KOPT-K1 (cell line): Measurements from ENCODE around the gene CECR2.

ENCODE experiments used
- H3K27ac ChIP-seq: fragments of 200-600 bp; sonication (generic); 2 replicates; pipeline ENCODE4 v1.5.1; 2016; ENCODE audit warnings: antibody characterized with exemption, mild to moderate bottlenecking, low read depth, low read length; ENCODE audit not compliant: poor library complexity, severe bottlenecking
- H3K36me3 ChIP-seq: fragments of 200-600 bp; sonication (generic); 2 replicates; pipeline ENCODE4 v1.5.1; 2017; ENCODE audit warnings: antibody characterized with exemption, mild to moderate bottlenecking, low read length, moderate library complexity; ENCODE audit not compliant: insufficient read depth
- H3K9me3 ChIP-seq: fragments of 200-600 bp; sonication (generic); 2 replicates; pipeline ENCODE4 v1.5.1; 2017; ENCODE audit warnings: antibody characterized with exemption, low read length, mild to moderate bottlenecking; ENCODE audit not compliant: insufficient read depth, poor library complexity, severe bottlenecking

Gene CECR2

DNA sequence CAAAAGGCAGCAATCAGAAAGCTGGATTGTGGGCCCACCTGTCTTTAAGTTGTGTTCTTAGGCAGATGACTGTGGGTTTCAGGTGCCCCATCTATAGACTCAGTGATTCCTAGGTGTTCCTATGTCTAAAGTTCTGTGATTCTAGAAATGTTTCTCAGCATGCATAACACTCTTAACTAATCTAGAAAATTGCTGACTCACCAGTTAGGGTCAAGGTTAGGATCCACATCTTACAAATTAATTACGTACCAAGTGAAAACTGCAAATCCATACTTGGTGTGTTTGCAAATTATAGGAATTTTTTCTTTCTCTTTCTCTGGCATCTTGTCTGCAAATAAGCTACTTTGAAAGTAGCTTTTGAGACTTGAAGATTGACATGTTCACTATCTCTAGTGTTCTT, 7.7 kb downstream of the CECR2 start:
- no peak overlapping the region for H3K27ac ChIP-seq
- no peaks in the 10 kb centered on the region for H3K9me3 ChIP-seq
- H3K36me3 ChIP-seq: no peaks in the 10 kb centered on the region

DNA sequence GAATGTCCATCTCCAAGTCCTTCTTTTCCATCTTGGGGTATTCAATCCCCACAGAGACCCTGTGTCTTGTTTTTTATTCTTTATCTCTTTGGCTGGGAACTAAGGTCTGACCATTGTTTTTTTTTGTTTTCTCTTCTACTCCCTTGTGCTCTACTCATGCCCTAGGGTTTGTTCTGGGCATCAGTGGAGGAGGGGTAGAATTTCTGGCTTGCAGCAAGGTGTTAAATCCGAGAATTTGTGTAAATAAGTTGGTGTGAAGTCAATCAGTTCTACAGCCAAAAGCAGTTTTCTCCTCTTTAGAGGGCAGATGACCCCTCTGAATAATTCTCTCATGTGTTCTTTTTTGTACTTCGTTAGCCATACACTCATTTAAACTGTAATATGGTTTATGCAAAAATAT, 10.7 kb downstream of the CECR2 start:
- Histone ChIP-seq H3K27ac (no peak overlapping the region), H3K36me3 (no peaks in the 10 kb centered on the region), H3K9me3 (peaks cover 7% of the 10 kb centered on the region)

DNA sequence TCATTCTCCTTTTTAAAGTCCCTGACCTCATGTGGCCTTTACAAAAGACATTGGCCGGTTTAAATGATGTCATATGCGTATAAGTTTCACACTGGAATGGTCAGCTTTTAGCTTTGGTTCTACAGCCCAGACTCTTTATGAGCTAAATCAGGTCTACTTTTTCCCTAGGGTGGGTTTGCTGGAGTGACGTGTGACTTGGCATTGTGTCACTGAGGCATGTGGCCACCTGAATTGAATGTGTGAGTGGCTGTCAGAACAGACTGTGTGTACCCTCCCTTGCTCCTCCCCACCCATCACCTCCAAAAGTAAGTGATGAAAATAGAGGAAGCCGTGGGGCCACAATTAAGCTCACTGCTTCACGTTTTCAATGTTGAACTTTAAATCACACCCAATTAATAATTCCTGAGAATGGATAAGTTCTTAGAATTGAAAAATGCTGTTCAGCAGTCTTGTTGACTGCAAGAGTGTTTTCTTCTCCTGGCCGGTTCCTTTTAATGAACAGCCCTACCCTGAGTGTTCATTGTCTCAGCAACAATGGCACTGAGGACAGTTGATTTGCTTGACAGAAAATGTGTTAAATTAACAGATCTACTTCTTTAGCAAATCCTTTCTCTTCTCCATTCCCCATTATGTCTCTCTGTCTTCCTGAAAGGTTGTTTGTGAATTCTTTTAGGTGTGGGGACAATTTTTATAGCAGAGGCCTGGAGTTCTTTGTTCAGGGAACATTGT, 11.3 kb downstream of the CECR2 start:
- no peak overlapping the region for H3K27ac ChIP-seq

DNA sequence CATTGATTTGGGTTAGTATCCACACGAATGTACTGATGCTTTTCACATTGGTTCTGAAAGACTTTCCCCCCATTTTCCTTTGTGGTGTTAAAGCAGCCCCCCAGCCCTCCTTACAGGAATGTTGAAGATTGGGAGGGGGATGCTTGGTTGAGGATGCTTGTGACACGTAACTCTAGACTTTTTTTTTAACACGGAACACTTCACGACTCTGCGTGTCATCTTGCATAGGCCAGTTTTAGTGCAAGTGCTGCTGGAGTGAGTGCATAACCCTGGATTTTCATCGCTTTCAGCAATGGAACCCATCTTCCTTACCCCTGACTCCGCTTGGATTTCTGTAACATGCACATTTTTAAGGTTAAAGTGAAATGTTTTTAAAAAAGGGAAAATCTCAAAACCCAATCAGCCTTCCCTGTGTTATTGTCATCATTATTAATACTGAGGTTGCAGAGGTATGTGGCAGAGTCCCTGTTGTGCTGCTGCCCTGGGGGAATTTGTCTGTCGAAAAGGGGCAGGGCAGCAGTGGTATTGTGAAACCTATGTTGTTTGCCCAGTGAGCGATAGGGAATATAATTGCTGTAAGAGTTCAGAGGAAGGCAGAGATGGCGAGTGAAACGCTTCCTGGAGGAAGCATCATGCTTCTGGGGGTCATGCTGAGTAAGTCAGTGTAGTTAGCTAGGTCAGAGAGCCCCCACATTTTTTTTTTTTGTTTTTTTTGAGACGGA, 12.1 kb downstream of the CECR2 start:
- H3K27ac ChIP-seq: no peak overlapping the region
- no peaks in the 10 kb centered on the region for H3K36me3 ChIP-seq
- peaks cover 7% of the 10 kb centered on the region for H3K9me3 ChIP-seq

More for the DNA sequence above, 11.3 kb downstream of the CECR2 start:
- H3K9me3 ChIP-seq: peaks cover 7% of the 10 kb centered on the region
- no peaks in the 10 kb centered on the region for H3K36me3 ChIP-seq

DNA sequence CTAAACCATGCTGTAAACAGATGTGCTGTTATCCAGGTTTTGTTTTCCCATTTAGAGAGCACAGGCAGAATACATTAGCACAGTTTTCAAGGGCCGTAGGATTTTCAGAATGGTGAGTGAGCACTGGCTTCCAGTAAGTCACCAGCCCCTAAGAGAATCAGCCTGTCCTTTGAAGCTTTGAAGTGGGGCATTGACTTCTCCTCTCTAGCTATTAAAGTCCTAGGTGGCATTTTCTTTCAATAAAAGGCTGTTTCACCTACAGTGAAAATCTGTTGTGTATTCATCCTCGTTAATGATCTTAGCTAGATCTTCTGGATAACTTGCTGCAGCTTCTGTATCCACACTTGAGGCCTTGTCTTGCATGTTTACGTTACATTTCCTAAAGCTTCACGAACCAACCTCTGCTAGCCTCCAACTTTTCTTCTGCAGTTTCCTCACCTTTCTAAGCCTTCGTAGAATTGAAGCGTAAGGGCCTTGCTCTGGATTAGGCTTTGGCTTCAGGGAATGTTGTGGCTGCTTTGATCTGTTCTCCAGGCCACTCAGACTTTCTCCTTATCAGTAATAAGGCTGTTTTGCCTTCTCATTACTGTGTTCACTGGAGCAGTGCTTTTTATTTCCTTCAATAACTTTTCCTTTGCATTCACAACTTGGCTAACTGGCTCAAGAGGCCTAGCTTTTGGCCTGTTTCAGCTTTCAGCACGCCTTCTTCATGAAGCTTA, 15.5 kb downstream of the CECR2 start:
- Histone ChIP-seq H3K27ac (no peak overlapping the region), H3K36me3 (no peaks in the 10 kb centered on the region), H3K9me3 (peaks cover 7% of the 10 kb centered on the region)

DNA sequence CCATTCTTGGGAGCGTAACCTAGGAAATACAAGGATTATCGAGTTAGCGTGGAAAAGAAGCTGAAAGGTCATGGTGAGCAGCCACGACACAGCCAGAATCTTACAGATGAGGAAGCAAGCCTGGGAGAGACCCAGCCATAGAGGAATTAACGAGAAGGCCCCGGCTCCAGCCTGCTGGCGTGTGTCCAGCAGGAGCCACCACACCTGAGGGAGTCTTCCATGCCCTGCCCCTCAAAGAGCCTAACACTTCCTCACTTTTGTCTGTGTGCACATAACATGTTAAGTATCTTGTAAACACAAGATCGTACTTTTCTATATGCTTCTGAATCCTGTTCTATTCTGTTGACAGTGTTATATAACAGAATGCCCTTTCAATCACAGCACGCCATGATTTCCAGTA, 18.1 kb downstream of the CECR2 start:
- Histone ChIP-seq H3K36me3 (no peaks in the 10 kb centered on the region), H3K27ac (no peak overlapping the region), H3K9me3 (peaks cover 7% of the 10 kb centered on the region)

DNA sequence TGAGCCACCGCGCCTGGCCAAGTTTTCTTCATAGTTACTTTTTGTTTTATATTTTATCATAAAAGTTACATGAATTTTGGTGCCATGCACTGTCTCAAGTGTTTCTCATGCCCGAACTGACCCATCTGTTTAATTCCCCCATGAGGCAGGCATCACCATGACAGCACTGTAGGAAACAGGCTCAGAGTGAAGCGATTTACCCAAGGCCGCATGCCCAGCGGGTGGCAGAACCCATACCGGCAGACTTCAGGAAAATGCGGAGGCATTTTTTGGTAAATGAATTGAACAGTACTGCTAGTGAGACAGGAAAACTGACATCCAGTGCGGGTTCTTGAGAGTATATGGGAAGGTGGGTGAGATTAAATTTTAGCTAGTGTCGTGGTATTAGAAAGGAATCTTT, 19.0 kb downstream of the CECR2 start:
- peaks cover 7% of the 10 kb centered on the region for H3K9me3 ChIP-seq
- H3K36me3 ChIP-seq: no peaks in the 10 kb centered on the region
- no peak overlapping the region for H3K27ac ChIP-seq

DNA sequence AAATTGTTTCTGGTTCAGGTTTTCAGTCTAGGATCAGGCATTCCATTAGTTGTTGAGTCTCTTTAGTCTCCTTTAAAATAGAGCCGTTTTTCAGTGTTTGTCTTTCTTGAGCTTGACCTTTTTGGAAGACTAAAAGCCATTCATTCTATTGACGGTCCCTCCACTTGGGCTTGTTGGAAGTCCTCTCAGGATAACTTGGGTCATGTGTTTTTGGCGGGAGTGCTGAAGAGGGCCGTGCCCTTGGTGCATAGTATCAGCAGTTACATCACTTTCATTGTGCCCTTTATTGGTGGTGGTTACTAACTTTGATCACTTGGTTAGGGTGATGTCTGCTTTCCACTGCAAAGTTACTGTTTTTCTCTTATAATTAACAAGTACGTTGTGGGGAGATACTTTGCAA, 20.8 kb downstream of the CECR2 start:
- Histone ChIP-seq H3K9me3 (no peaks in the 10 kb centered on the region), H3K27ac (no peak overlapping the region), H3K36me3 (no peaks in the 10 kb centered on the region)

DNA sequence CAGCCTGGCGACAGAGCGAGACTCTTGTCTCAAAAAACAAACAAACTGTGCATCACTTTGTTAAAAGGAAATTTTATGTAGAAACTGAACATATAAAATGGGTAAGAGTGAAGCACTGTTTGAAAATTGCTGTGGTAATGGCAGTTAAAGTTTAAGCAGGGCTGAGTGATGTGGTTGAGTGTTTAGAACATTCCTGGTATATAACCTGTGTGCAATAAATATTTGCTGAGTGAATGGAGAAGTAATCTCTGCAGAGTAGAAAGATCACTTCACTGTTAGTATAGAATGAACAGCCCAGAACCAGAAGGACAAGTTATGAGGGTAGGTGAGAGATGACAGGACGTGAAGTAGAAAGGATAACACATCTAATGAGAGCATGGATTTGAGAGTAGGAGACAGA, 27.3 kb downstream of the CECR2 start:
- H3K36me3 ChIP-seq: no peaks in the 10 kb centered on the region
- H3K9me3 ChIP-seq: no peaks in the 10 kb centered on the region
- no peak overlapping the region for H3K27ac ChIP-seq

DNA sequence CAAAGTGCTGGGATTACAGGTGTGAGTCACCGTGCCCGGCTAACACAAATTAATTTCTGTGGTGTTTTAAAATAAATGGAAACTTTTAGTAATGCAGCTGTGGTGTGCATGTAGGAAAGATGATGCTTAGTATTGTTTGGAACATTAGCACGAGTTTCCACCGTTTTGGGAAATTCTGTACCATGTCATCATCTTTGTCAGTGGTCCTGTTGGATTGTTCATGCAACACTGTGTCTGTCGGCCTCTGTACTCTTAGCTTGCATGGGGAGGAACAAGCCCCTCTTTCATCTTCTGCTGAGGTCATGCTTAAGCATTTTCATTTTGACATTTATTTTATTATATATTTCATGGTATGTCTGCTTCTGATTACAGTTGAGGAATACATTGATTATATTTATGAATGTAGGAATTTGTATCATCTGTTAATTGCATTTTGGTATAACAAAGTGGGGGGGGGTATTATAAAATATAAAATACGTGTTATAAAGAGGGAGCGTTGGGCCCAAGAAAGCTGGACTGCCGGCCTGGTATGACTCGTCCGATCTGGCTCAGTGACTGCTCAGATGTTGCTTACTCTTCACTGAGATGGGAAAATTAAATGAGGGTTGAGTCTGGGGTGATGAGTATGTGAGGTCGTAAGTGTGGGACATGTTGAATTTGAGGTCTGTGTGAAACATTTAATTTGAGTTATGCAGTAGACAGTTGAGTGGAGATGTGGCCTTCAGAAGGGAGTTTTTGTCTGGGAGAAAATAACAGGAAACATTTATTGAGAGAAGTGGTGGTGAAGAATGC, 28.7 kb downstream of the CECR2 start:
- no peaks in the 10 kb centered on the region for H3K36me3 ChIP-seq
- no peak overlapping the region for H3K27ac ChIP-seq
- H3K9me3 ChIP-seq: no peaks in the 10 kb centered on the region

DNA sequence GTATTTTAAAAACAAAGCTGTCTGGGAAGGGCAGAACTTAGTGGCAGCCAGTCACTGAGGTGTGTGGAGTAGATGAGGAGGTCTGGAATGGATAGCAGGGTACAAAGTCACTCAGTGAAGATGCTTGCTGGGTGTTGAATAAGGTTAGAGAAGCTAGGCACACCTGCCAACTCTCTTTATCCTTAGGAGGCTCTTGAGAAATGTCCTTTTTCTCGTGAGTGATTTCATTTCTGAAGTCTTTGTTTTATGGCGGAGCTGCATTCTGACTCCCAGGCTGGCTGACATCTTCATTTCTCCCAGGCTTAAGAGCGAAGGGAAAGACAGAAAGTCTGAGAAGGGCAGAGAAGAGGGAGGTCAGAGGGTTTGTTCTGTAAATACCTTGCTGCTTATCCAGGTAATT, 31.0 kb downstream of the CECR2 start:
- no peak overlapping the region for H3K27ac ChIP-seq
- H3K36me3 ChIP-seq: no peaks in the 10 kb centered on the region
- H3K9me3 ChIP-seq: no peaks in the 10 kb centered on the region

DNA sequence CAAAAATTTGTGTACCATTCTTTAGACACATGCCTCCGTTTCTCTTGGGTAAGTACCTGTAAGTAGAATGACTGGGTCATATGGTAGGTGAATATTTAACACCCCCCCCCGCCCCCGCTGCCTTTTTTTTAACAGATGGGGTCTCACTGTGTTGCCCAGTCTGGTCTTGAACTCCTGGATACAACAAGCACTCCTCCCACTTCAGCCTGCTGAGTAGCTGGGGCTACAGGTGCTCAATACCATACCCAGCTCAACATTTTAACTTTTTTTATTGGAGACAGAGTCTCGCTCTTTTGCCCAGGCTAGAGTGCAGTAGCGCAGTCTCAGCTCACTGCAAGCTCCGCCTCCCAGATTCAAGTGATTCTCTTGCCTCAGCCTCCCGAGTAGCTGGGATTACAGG, 32.5 kb downstream of the CECR2 start:
- Histone ChIP-seq H3K36me3 (no peaks in the 10 kb centered on the region), H3K9me3 (no peaks in the 10 kb centered on the region), H3K27ac (no peak overlapping the region)

DNA sequence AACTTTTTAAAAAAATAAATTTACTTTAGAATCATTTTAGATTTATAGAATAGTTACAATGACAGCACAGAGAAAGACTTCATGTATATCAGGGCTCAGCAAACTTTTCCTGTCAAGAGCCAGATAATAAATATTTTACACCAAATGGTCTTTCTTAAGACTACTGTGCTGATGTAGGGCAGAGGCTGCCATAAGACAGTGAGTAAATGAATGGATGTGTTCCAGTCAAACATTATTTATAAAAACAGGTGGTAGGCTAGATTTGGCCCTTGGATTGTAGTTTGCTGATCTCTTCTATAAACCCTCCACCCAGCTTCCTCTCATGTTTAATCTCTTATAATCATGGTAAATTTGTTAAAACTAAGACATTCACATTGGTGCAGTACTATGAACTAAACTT, 33.0 kb downstream of the CECR2 start:
- no peak overlapping the region for H3K27ac ChIP-seq
- H3K36me3 ChIP-seq: no peaks in the 10 kb centered on the region
- H3K9me3 ChIP-seq: no peaks in the 10 kb centered on the region

DNA sequence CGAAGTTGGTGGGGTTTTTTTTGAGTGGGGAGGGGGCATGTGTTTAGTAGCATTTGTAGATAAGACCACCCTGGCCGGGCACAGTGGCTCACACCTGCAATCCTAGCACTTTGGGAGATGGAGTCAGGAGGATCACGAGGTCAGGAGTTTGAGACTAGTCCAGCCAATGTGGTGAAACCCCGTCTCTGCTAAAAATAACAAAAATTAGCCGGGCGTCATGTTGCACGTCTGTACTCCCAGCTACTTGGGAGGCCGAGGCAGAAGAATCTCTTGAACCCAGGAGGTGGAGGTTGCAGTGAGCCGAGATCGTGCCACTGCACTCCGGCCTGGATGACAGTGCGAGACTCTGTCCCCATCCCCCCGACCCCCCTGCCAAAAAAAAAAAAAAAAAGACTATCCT, 34.6 kb downstream of the CECR2 start:
- no peaks in the 10 kb centered on the region for H3K36me3 ChIP-seq
- H3K27ac ChIP-seq: no peak overlapping the region
- H3K9me3 ChIP-seq: no peaks in the 10 kb centered on the region

DNA sequence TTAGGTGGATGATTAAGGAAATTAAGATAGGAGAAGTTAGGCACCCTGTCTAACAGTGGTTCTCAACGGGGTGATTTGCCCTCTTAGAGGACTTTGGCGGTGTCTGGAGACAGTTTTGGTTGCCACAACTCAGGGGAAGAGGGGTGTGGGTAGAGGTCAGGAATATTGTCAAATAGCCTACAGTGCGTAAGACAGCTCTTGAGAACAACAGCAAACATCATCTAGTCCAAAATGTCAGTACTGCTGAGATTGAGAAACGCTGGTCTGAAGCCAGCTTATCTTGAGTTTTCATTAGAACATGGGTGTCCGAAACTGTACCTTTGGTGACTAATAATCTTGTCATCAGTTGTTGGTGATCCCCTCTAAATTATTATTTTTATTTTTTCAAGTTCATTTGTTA, 38.4 kb downstream of the CECR2 start:
- H3K9me3 ChIP-seq: no peaks in the 10 kb centered on the region
- H3K36me3 ChIP-seq: no peaks in the 10 kb centered on the region
- no peak overlapping the region for H3K27ac ChIP-seq
